WTC11 (cell line): ENCODE results near the gene GBA2. TPM values are rescaled to one million over a fixed set of nuclear protein-coding genes. Genes with fewer than 3 reads are reported as not detected.

Source experiments
- GRHL2 ChIP-seq: fragments of 250-450 bp; sonication (Bioruptor Pico); IDR thresholded peaks from 2 replicates; pipeline ENCODE4 v1.8.0; 2022; ENCODE audit warnings: mild to moderate bottlenecking, moderate library complexity; ENCODE audit not compliant: insufficient replicate concordance, severe bottlenecking
- GTF2I ChIP-seq: fragments of 250-450 bp; sonication (Bioruptor Pico); conservative IDR thresholded peaks from 2 replicates; pipeline ENCODE4 v1.4.0; 2021; ENCODE audit warnings: mild to moderate bottlenecking
- NFATC4 ChIP-seq: fragments of 250-450 bp; sonication (Bioruptor Pico); IDR thresholded peaks from 2 replicates; pipeline ENCODE4 v1.9.0; 2021; ENCODE audit warnings: mild to moderate bottlenecking
- TP53 ChIP-seq: sonication (generic); formaldehyde crosslinking; IDR thresholded peaks from 2 replicates; pipeline ENCODE4 v1.8.1; 2023; ENCODE audit warnings: mild to moderate bottlenecking, missing genetic modification reagents
- ZNF232 ChIP-seq: sonication (generic); formaldehyde crosslinking; IDR thresholded peaks from 2 replicates; pipeline ENCODE4 v1.8.0; 2022; ENCODE audit warnings: mild to moderate bottlenecking, missing genetic modification reagents
- ZNF396 ChIP-seq: fragments of 250-450 bp; sonication (Bioruptor Pico); IDR thresholded peaks from 2 replicates; pipeline ENCODE4 v1.8.0; 2021; ENCODE audit warnings: mild to moderate bottlenecking, moderate library complexity, borderline replicate concordance
- microRNA-seq: library from miRNA; unstranded; fragments of <30 nt; microRNA quantifications from one replicate; pipeline ENCODE4 v1.2.0, GENCODE V29; 2022; ENCODE audit warnings: borderline number of aligned reads
- total RNA-seq: library from RNA; stranded (reverse); gene quantifications from 3 replicates; pipeline ENCODE4 v1.2.3, GENCODE V29; 2021
- TF ChIP-seq, protein P1 (sequence below): sonication (generic); formaldehyde crosslinking; IDR thresholded peaks from 2 replicates; pipeline ENCODE4 v1.8.0; 2023; ENCODE audit warnings: mild to moderate bottlenecking, missing genetic modification reagents

Gene GBA2
- total RNA-seq, 1 experiment from 2014 or later = 104 TPM

DNA sequence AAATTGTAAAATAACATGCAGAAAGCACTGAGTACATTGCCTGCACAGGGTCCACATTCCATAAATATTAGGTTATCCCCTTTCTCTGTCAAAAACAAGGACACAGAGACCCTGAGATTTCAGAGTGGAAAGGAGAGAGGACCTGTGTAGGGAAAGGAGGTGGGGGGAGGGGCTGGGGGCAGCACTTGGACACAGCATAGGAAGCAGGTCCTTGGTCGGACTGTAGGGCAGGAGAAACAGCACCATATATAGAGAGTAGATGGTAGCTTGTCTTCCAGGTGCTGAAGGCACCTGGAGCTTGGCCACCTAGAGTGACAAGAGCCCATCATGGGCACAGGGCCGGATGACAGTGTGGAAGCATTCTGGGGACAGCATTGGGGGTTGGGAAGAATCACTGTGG is 61.7 kb downstream of the GBA2 start (continued):
- no peak for TF ChIP-seq NFATC4 (CRISPR knock-in tag)
- no peak for TF ChIP-seq GTF2I
- TF ChIP-seq, protein P1, sequence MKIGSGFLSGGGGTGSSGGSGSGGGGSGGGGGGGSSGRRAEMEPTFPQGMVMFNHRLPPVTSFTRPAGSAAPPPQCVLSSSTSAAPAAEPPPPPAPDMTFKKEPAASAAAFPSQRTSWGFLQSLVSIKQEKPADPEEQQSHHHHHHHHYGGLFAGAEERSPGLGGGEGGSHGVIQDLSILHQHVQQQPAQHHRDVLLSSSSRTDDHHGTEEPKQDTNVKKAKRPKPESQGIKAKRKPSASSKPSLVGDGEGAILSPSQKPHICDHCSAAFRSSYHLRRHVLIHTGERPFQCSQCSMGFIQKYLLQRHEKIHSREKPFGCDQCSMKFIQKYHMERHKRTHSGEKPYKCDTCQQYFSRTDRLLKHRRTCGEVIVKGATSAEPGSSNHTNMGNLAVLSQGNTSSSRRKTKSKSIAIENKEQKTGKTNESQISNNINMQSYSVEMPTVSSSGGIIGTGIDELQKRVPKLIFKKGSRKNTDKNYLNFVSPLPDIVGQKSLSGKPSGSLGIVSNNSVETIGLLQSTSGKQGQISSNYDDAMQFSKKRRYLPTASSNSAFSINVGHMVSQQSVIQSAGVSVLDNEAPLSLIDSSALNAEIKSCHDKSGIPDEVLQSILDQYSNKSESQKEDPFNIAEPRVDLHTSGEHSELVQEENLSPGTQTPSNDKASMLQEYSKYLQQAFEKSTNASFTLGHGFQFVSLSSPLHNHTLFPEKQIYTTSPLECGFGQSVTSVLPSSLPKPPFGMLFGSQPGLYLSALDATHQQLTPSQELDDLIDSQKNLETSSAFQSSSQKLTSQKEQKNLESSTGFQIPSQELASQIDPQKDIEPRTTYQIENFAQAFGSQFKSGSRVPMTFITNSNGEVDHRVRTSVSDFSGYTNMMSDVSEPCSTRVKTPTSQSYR = no peak
- TF ChIP-seq ZNF232 (CRISPR knock-in tag) = no peak
- TF ChIP-seq TP53 (CRISPR knock-in tag) = no peak
- TF ChIP-seq GRHL2 (CRISPR knock-in tag) = no peak
- no peak for TF ChIP-seq ZNF396 (CRISPR knock-in tag)

Small RNA genes lying within 50 kb of the gene (microRNA-seq; reads per million reads assigned to microRNA genes)
- gene MIR6852 (not detected), gene MIR6853 (not detected)

Other genes starting within 250 kb of the GBA2 start
- 18.9 to 20.4 TPM (median 19.3 TPM) in 3 replicates for gene TESK1, start 144.0 kb downstream of the GBA2 start, total RNA-seq
- gene CD72, start 130.8 kb downstream of the GBA2 start, total RNA-seq = 2.9 to 4.6 TPM (median 4.5 TPM) in 3 replicates
- gene SIT1, start 98.3 kb downstream of the GBA2 start, total RNA-seq = 4.1 to 7.2 TPM (median 5.4 TPM) in 3 replicates
- gene RMRP, start 91.2 kb downstream of the GBA2 start, total RNA-seq = 23,577 to 25,958 TPM (median 25,042 TPM) in 3 replicates
- gene CCDC107, start 90.9 kb downstream of the GBA2 start, total RNA-seq = 10.8 to 14.7 TPM (median 14.1 TPM) in 3 replicates
- 23.8 to 26.6 TPM (median 26.5 TPM) in 3 replicates for gene ARHGEF39, start 84.0 kb downstream of the GBA2 start, total RNA-seq
- 1.0 to 2.1 TPM (median 1.4 TPM) in 3 replicates for gene CA9, start 75.3 kb downstream of the GBA2 start, total RNA-seq
- gene TPM2, start 59.3 kb downstream of the GBA2 start, total RNA-seq = 138 to 146 TPM (median 139 TPM) in 3 replicates
- 97.1 to 109 TPM (median 106 TPM) in 3 replicates for gene TLN1, start 17.0 kb downstream of the GBA2 start, total RNA-seq
- gene CREB3, start 16.6 kb downstream of the GBA2 start, total RNA-seq = 21.4 to 24.2 TPM (median 23.1 TPM) in 3 replicates
- 29.7 to 30.0 TPM (median 30.0 TPM) in 3 replicates for gene RGP1, start 59 bp upstream of the GBA2 start, total RNA-seq
- 1.0 to 2.1 TPM (median 1.2 TPM) in 3 replicates for gene MSMP, start 5.0 kb upstream of the GBA2 start, total RNA-seq
- gene NPR2, start 42.4 kb upstream of the GBA2 start, total RNA-seq = 10.1 to 14.1 TPM (median 12.6 TPM) in 3 replicates
- gene SPAG8, start 63.0 kb upstream of the GBA2 start, total RNA-seq = 0.16 to 0.72 TPM (median 0.50 TPM) in 3 replicates
- 33.6 to 42.7 TPM (median 42.1 TPM) in 3 replicates for gene HINT2, start 65.8 kb upstream of the GBA2 start, total RNA-seq
- 0.11 TPM in 1 of 3 replicates, not detected in the others for gene FAM221B, start 79.5 kb upstream of the GBA2 start, total RNA-seq
- gene TMEM8B, start 80.0 kb upstream of the GBA2 start, total RNA-seq = 9.5 to 10.8 TPM (median 10.2 TPM) in 3 replicates
- not detected in 3 replicates for gene OR13J1, start 121.2 kb upstream of the GBA2 start, total RNA-seq
- gene HRCT1, start 157.0 kb upstream of the GBA2 start, total RNA-seq = 0.41 TPM in 1 of 3 replicates, not detected in the others
- 0.23 to 0.33 TPM in 2 of 3 replicates, not detected in the other for gene SPAAR, start 160.3 kb upstream of the GBA2 start, total RNA-seq
- not detected in 3 replicates for gene OR2S2, start 208.9 kb upstream of the GBA2 start, total RNA-seq